HG03558 (cell line): Measurements from ENCODE around the gene WDTC1.
A peak's percentile ranks its signal among the peaks of the same experiment; 100 is the strongest.

Experiments
- ATAC-seq: cut with Tn5 transposase; IDR thresholded peaks from one replicate; pipeline ENCODE4 v1.9.1; 2021; ENCODE audit warnings: moderate number of reproducible peaks; ENCODE audit not compliant: unreplicated experiment; ENCODE audit errors: extremely low read depth

Gene WDTC1

GRCh38 chr1:27300341-27301051 is 66.1 kb downstream of the WDTC1 start:
- ATAC-seq, result no peak

DNA sequence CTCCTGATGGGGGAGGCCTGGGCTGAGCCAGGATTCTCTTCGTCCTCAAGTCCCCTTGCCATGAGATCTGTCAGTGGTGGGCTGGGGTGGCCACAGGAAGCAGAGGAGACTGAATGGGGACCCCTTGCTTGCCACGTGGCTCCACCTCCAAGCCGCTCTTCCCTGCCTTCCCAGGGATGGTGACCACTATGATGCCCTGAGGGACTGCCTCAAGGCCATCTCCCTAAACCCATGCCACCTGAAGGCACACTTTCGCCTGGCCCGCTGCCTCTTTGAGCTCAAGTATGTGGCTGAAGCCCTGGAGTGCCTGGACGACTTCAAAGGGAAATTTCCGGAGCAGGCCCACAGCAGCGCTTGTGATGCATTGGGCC is 66.6 kb downstream of the WDTC1 start:
- no peak for ATAC-seq

GRCh38 chr1:27301582-27302199 is 67.3 kb downstream of the WDTC1 start:
- ATAC-seq, result no peak

DNA sequence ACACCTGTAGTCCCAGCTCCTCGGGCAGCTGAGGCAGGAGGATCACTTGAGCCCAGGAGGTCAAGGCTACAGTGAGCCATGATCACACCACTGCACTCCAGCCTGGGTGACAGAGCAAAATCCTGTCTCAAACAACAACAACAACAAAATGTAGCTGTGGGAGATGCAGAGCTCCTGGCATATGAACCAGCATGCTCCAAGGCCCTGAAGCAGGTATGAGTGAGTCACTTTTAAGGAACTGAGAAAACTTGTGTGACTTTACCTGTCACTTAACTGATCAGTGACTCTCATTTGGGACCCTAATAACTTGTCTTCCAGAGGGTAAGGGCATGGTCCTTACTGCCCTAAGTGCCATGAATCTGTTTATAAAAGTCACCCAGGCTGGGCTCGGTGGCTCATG is 68.2 kb downstream of the WDTC1 start:
- no peak for ATAC-seq

DNA sequence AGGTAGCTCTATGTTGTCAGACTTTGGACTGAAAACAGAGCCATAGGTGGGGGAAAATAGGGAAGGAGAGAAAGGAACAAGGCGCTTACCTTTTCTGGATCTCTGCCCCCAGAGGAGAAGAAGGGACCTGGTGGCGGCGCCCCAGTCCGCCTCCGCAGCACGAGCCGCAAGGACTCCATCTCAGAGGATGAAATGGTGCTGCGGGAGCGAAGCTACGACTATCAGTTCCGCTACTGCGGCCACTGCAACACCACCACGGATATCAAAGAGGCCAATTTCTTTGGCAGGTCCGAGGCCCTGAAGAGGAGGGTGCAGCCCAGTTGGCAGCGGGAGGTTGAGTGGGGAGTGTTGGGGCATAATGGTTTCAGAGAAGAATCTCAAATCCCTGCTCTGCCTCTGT is 69.1 kb downstream of the WDTC1 start:
- no peak for ATAC-seq

- ATAC-seq, result no peak
Measured at GRCh38 chr1:27306071-27306470, 71.6 kb downstream of the WDTC1 start.

DNA sequence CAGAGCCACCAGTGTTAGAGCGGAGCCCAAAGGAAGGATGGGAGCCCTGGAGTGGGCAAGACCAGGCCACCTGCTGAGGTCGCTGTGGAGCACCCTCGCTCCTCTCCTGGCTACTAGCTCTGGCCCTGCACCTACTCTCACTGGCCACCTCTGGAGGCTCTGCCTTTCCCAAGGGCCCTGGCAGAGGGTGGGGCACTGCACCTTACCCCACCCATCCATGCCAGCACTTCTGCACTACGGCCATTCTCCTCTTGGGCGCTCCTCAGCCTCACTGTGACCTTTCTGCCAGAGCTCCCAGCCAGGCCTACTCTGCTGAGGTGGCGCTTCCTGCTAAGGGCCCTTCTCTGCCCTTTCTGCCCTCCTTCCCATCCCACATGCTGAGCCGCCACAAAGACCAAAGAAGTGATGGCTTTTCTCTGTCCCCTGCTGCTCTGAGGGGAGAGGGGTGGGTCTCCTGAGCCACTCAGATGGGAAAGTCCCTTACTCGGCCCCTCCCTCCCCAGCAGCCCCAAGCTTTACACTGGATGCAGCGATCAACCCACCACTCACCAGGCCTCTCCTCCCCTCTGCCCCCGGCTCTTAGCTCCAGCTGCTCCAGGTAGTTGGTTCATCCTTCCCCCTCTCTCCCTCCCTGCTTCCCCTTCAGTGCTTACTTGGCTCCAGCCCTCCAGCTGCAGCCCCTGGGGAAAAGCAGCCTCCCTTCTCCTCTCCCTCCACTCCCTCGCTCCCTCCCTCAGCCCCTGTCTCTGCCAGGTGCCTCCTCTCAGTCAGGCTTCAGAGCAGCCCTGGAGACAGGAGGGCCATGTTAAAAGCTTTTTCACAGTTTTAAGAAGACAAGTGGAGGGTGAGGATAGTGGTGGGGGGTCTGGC is 72.7 kb downstream of the WDTC1 start:
- no peak for ATAC-seq

GRCh38 chr1:27307874-27308598 is 73.6 kb downstream of the WDTC1 start:
- no peak for ATAC-seq

DNA sequence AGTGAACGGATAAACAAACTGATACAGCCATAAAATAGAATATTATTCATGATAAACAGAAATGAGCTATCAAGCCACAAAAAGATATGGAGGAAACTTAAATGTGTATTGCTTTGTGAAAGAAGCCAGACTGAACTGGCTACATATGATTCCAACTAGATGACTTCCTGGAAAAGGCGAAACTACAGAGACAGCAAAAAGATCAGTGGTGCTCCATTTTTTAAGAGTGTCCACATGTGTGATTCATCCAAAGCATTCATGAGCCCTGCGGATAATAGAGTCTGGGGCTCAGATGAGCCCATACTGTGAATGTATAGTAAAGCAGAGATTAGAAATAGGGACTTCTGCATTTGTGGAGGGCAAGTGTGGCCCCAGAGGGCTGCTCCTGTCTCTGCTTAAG is 79.7 kb downstream of the WDTC1 start:
- ATAC-seq, result no peak

DNA sequence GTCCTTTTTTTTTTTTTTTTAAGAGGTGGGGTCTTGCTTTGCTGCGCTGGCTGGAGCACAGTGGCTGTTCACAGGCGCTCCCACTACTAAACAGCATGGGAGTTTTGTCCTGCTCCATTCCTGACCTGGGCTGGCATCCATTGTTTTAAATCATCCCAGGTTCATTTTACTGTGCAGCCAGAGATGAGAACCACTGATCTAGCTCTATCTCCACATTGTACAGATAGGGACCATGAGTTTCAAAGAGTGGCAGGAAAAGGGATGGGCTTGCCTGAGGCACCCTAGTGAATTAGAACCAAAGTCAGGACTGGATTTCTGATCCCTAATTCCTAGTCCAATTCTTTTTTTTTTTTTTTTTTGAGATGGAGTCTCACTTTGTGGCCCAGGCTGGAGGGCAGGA is 80.3 kb downstream of the WDTC1 start:
- ATAC-seq, result no peak

DNA sequence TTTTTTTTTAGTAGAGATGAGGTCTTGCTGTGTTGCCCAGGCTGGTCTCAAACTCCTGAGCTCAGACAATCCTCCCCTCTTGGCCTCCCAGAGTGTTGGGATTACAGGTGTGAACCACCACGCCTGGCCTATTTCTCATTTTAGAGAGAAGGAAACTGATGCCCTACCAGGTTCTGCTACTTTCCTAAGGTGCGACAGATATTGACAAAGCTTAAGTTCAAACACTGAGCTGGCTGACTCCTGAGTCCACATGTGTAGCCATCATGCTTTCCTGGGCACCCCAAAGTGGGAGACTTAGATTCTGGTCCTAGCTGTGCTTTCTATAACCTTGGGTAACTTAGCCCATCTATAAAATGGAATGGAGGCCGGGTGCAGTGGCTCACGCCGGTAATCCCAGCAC is 82.4 kb downstream of the WDTC1 start:
- ATAC-seq, result no peak

DNA sequence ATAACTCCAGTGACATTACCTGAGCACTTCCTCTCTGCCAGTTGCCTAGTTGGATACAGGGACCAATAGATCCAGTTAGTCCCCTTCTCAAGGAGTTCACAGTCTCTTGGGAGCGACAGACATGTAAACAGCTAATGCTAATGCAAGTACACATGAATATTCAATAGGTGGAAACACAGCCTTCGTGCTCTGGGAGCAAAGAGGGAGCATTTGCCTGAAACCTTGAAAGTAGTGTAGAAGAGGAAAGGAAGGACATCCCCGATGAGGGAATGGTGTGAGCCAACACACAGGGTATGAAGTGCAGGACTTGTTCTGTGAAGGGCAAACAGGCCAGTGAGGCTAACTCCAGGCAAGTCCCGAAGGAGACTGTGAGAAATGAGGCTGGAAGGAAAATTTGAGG is 83.7 kb downstream of the WDTC1 start:
- ATAC-seq, result no peak

DNA sequence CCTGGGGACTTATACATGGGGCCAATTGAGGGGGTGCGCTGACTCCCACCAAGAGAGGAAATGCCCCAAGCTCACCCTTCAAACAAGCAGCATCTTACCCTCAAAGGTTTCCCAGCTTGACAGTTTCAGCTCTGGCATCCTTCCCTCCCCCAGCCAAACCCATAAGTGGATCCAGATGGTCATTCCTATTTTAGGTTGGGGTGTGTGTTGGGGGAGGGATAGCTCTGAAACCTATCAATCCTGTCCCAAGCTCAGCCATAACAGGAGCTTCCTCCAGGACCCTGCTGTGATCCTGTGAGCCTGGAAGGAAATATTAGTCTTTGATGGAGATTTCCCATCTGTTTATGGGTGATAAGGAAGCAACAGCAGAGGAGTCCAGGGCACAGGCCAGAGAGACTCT is 84.2 kb downstream of the WDTC1 start:
- no peak for ATAC-seq

DNA sequence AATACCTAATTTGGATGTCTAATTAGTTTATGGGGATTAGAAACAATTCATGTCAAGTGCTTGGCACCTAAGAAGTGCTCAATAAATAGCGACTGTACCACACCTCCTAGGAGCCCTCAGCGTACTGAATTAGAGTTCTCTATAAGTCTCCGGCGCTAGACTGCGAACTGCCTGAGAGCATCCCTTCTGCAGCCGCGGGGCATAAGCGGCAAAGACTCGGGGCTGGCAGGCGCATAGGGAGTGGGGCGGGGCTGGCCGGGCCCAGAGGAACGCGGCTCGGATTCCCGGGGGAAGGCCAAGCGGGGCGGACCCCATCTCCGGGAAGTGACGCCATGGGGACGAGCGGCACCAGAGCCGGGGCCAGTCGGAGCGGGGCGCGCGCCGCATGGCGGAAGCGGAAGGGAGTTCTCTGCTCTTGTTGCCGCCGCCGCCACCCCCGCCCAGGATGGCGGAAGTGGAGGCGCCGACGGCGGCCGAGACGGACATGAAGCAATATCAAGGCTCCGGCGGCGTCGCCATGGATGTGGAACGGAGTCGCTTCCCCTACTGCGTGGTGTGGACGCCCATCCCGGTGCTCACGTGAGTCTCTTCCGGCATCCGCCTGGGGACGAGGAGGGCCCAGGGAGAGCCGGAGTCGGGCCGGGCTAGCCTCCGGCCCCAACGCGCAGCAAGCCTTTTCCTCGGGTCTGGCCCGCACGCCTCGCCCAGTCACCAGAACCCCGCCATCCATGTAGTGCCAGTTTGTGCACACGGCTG is 87.6 kb downstream of the WDTC1 start, which contains the start of gene TMEM222:
TMEM222 (plus strand) TSS at position 351 of the 756 bp plus-strand sequence; CDS start at position 386, 35 bp downstream.
- peak; percentile 62 for ATAC-seq

- ATAC-seq, result no peak
Measured at GRCh38 chr1:27322569-27323240, 88.3 kb downstream of the WDTC1 start.

- ATAC-seq, result no peak
Measured at GRCh38 chr1:27325286-27325685, 90.9 kb downstream of the WDTC1 start.

GRCh38 chr1:27327964-27328363 is 93.5 kb downstream of the WDTC1 start:
- no peak for ATAC-seq

- ATAC-seq, result no peak
Measured at GRCh38 chr1:27330786-27331185, 96.4 kb downstream of the WDTC1 start.

DNA sequence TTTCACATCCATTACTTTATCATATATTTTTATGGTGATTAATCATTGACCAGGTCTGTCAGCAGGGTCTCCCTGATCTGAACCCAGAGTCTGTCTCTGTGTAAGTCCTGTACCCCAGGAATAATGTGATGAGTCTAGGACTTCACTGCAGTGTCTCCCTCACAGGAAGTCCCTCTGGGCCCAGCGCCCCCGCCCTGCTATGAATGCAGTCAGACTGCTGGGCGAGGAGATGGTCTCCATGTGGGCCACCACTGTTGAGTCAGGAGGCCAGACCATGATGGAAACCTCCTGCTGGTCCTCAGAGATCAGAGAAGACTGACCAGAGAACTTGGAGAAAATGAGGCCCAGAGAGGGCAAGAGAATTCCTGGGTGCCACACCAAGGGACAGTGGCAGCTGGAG is 97.0 kb downstream of the WDTC1 start:
- ATAC-seq, result no peak
